HCT116 (cell line): ENCODE data around the gene CPA1. TPM values are rescaled to one million over a fixed set of nuclear protein-coding genes. Genes with fewer than 3 reads are reported as not detected.

Experiments
- ATAC-seq: fragments of 200-7000 bp; cut with Tn5 transposase; 2 replicates; pipeline ENCODE4 v1.9.1; 2020; ENCODE audit warnings: mild to moderate bottlenecking, moderate library complexity
- BruUV-seq: library from RNA; stranded (reverse); fragments of 400-500 nt; replicated peaks from 2 replicates; lab custom pipeline; 2021; lab: Mats Ljungman, UMichigan
- CTCF ChIA-PET: fragments of 300-600 bp; sonication (Branson Sonifier 250); formaldehyde crosslinking; loops from one replicate; lab custom pipeline; 2021; ENCODE audit warnings: antibody characterized with exemption; lab: Charles Lee
- POLR2A ChIA-PET: fragments of 300-600, 350-600 bp; sonication (Branson Sonifier 250); formaldehyde crosslinking; loops from one replicate; lab custom pipeline; 2021; ENCODE audit warnings: antibody characterized with exemption; lab: Charles Lee
- RAD21 ChIA-PET, 2 experiments: fragments of 300-600 bp; sonication (Branson Sonifier 250); formaldehyde crosslinking; loops; one replicate each; lab custom pipeline; 2023; ENCODE audit warnings: low total read pairs in 2 of 2; ENCODE audit not compliant: uncharacterized antibody in 2 of 2, unreplicated experiment in 2 of 2, low non-redundant PET in 1 of 2; lab: Charles Lee
- DNase-seq: peaks from one replicate; pipeline ENCODE4 v3.0.0-alpha.2; 2010; ENCODE audit warnings: low read depth, low spot score
- H2AFZ ChIP-seq: fragments of 200-600 bp; shearing (Covaris generic), sonication (generic); 2 replicates; pipeline ENCODE4 v1.6.1; 2017; ENCODE audit warnings: low read depth, mixed run types, mixed read lengths, antibody characterized with exemption, low read length; ENCODE audit not compliant: poor library complexity, severe bottlenecking
- H3K27ac ChIP-seq: 2 replicates; pipeline ENCODE4 v1.5.1; 2012; ENCODE audit warnings: low read depth, low read length
- H3K27me3 ChIP-seq: fragments of 200-600 bp; sonication (generic); 2 replicates; pipeline ENCODE4 v1.6.1; 2016; ENCODE audit warnings: mixed run types, low read length, mixed read lengths; ENCODE audit not compliant: insufficient read depth
- H3K36me3 ChIP-seq, 2 experiments: fragments of 200-500 bp in 1 of 2; fragments of 200-600 bp in 1 of 2; sonication (Bioruptor generic) in 1 of 2; sonication (generic) in 1 of 2; 2 replicates each; pipeline versions ENCODE4 v1.5.1 to v1.6.1; 2014 to 2016; ENCODE audit warnings: low read length in 2 of 2, inconsistent platforms in 1 of 2, mixed read lengths in 1 of 2, mixed run types in 1 of 2; ENCODE audit not compliant: insufficient read depth in 2 of 2, control insufficient read depth in 1 of 2
- H3K4me1 ChIP-seq, 2 experiments: fragments of 200-600 bp in 1 of 2; sonication (generic) in 1 of 2; 2 replicates each; pipeline versions ENCODE4 v1.5.1 to v1.6.1; 2012 to 2017; ENCODE audit warnings: low read length in 2 of 2, inconsistent platforms in 1 of 2, mild to moderate bottlenecking in 1 of 2, mixed read lengths in 1 of 2, mixed run types in 1 of 2, moderate library complexity in 1 of 2; ENCODE audit not compliant: insufficient read depth in 2 of 2, control insufficient read depth in 1 of 2
- H3K4me2 ChIP-seq: fragments of 200-600 bp; sonication (generic); 2 replicates; pipeline ENCODE4 v1.6.1; 2017; ENCODE audit warnings: mixed run types, low read length, mixed read lengths
- H3K4me3 ChIP-seq, 2 experiments: fragments of 200-600 bp in 1 of 2; sonication (generic) in 1 of 2; replicated peaks in 1 of 2; 2 replicates each; pipeline ENCODE4 v1.5.1; 2011 to 2016; ENCODE audit warnings: low read length in 2 of 2, control low read depth in 1 of 2, low read depth in 1 of 2, mild to moderate bottlenecking in 1 of 2, mixed read lengths in 1 of 2, mixed run types in 1 of 2
- H3K79me2 ChIP-seq: fragments of 200-600 bp; sonication (generic); 2 replicates; pipeline ENCODE4 v1.6.1; 2017; ENCODE audit warnings: mild to moderate bottlenecking, mixed run types, low read length, moderate library complexity, mixed read lengths; ENCODE audit not compliant: insufficient read depth
- H3K9ac ChIP-seq: fragments of 200-600 bp; sonication (generic); 2 replicates; pipeline ENCODE4 v1.6.1; 2016; ENCODE audit warnings: low read length, mixed read lengths
- H3K9me2 ChIP-seq: fragments of 200-600 bp; sonication (generic), shearing (Covaris generic); 2 replicates; pipeline ENCODE4 v1.6.1; 2017; ENCODE audit warnings: mixed run types, mild to moderate bottlenecking, moderate library complexity; ENCODE audit not compliant: insufficient read depth
- H3K9me3 ChIP-seq, 2 experiments: fragments of 200-500 bp in 1 of 2; fragments of 200-600 bp in 1 of 2; sonication (Bioruptor generic) in 1 of 2; sonication (generic) in 1 of 2; 2 replicates each; pipeline ENCODE4 v1.6.1; 2014 to 2017; ENCODE audit warnings: low read length in 2 of 2, mixed read lengths in 2 of 2, inconsistent platforms in 1 of 2, low read depth in 1 of 2, mild to moderate bottlenecking in 1 of 2, mixed run types in 1 of 2, moderate library complexity in 1 of 2; ENCODE audit not compliant: control insufficient read depth in 1 of 2, insufficient read depth in 1 of 2
- H4K20me1 ChIP-seq: fragments of 200-600 bp; sonication (generic), shearing (Covaris generic); 2 replicates; pipeline ENCODE4 v1.6.1; 2017; ENCODE audit warnings: mixed run types, mild to moderate bottlenecking, moderate library complexity; ENCODE audit not compliant: insufficient read depth
- ATF3 ChIP-seq: IDR thresholded peaks from 2 replicates; pipeline ENCODE4 v1.6.1; 2012
- CTCF ChIP-seq, 3 experiments: fragments of 200-600 bp in 1 of 3; sonication (generic) in 1 of 3; IDR thresholded peaks in 2 of 3; conservative IDR thresholded peaks in 1 of 3; 2 replicates each; pipeline ENCODE4 v1.5.1; 2012 to 2017; ENCODE audit warnings: low read depth in 2 of 3, low read length in 2 of 3, antibody characterized with exemption in 1 of 3, borderline replicate concordance in 1 of 3, control low read depth in 1 of 3, mild to moderate bottlenecking in 1 of 3, mixed read lengths in 1 of 3, mixed run types in 1 of 3, moderate library complexity in 1 of 3; ENCODE audit not compliant: insufficient read depth in 1 of 3
- JUND ChIP-seq: IDR thresholded peaks from 2 replicates; pipeline ENCODE4 v1.6.1; 2012
- POLR2AphosphoS5 ChIP-seq: IDR thresholded peaks from 2 replicates; pipeline ENCODE4 v1.6.1; 2011; ENCODE audit warnings: mild to moderate bottlenecking, low read depth, low read length, moderate library complexity
- SIN3A ChIP-seq: IDR thresholded peaks from 2 replicates; pipeline ENCODE4 v1.6.1; 2012; ENCODE audit warnings: low read depth
- SP1 ChIP-seq: IDR thresholded peaks from 2 replicates; pipeline ENCODE4 v1.6.1; 2012; ENCODE audit warnings: low read depth
- YY1 ChIP-seq: IDR thresholded peaks from 2 replicates; pipeline ENCODE4 v1.6.1; 2011; ENCODE audit warnings: low read length, low read depth, moderate library complexity, mild to moderate bottlenecking; ENCODE audit not compliant: insufficient replicate concordance; ENCODE audit errors: extremely low read depth
- intact Hi-C: fragments of 100-400 bp; cut with micrococcal nuclease; formaldehyde crosslinking; loops from 2 replicates; pipeline ENCODE4 v1.10.0; 2022
- total RNA-seq: library from RNA; stranded (reverse); gene quantifications from one replicate; pipeline ENCODE4 v1.2.1, GENCODE V29; 2021; ENCODE audit not compliant: unreplicated experiment

CPA1 gene
- total RNA-seq, 1 experiment from 2014 or later, result 11.9 TPM

GRCh38 chr7:130395421-130395820 lies 15.1 kb downstream of the CPA1 start:
- Histone ChIP-seq H4K20me1 (no peaks in the 10 kb centered on the region), H3K27ac (no peak overlapping the region), H3K9me3 (no peaks in the 10 kb centered on the region), H3K36me3 (no peaks in the 10 kb centered on the region), H3K9ac (no peak overlapping the region), H3K27me3 (no peaks in the 10 kb centered on the region), H3K4me2 (no peak overlapping the region), H3K4me3 (no peak overlapping the region), H3K4me1 (no peaks in the 10 kb centered on the region), H2AFZ (no peak overlapping the region), H3K9me2 (no peaks in the 10 kb centered on the region), H3K79me2 (no peaks in the 10 kb centered on the region)
- ATAC-seq (no peak), DNase-seq (no peak)
- ChIA-PET CTCF (no interaction called here), RAD21 (no interaction called here), POLR2A (no interaction called here)
- no peak for TF ChIP-seq YY1
- intact Hi-C loops, result no loop called here
- no TSS peak for BruUV-seq

- BruUV-seq, result no TSS peak
- POLR2A ChIA-PET, result no interaction called here
- H4K20me1 ChIP-seq, result no peaks in the 10 kb centered on the region
- no peak overlapping the region for H3K4me2 ChIP-seq
- intact Hi-C loops, result no loop called here
- no peaks in the 10 kb centered on the region for H3K36me3 ChIP-seq
- no peaks in the 10 kb centered on the region for H3K4me1 ChIP-seq
- no peak overlapping the region for H3K27ac ChIP-seq
- H3K9ac ChIP-seq, result no peak overlapping the region
- H3K9me3 ChIP-seq, result no peaks in the 10 kb centered on the region
- H3K79me2 ChIP-seq, result no peaks in the 10 kb centered on the region
- DNase-seq (no peak), ATAC-seq (no peak)
- no peak overlapping the region for H3K4me3 ChIP-seq
- RAD21 ChIA-PET, result no interaction called here
- TF ChIP-seq CTCF (IDR thresholded peaks at IDR 0.05 in 2 of 3, conservative IDR thresholded peaks at IDR 0.05 in 1 of 3; ENCODE audit: borderline replicate concordance in 1 of 3, insufficient read depth in 1 of 3, low read depth in 2 of 3, low read length in 2 of 3) (no peak), SIN3A (no peak), ATF3 (no peak), POLR2AphosphoS5 (no peak), SP1 (no peak), JUND (no peak), YY1 (no peak)
- H3K27me3 ChIP-seq, result no peaks in the 10 kb centered on the region
- CTCF ChIA-PET, result no interaction called here
- H3K9me2 ChIP-seq, result no peaks in the 10 kb centered on the region
- H2AFZ ChIP-seq, result no peak overlapping the region
Measured at GRCh38 chr7:130396109-130396508, 15.8 kb downstream of the CPA1 start.
